ENCODE measurements around the gene ZNF578. TPM values are rescaled to one million over a fixed set of nuclear protein-coding genes. Genes with fewer than 3 reads are reported as not detected.
"Not testable (repeated sequence)": the region's sequence is repeated elsewhere in the genome, so short reads cannot be mapped to it uniquely, and the experiment has no call there.

Gene ZNF578
- total RNA-seq, 2 experiments from 2014 or later = 1.4 to 1.9 TPM

DNA sequence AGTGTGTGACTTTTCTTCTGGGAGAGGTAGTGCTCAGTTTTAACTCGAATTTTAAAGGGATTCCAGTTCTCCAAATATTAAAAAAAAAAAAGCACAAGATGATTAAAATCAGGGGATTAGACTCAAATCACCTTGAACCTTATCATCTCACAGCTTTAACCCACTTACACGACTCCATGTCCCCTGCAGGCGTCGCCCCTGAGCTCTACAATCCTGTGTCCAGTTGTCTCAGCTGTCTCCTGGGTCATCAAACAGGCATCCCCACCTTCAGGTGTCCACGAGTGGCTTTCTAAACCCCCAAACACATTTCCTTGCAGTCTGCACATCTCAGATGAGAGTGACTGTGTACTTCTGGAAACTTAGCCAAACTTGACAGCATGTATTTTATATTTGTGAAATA, 88.3 kb downstream of the ZNF578 start:
- H3K36me3 Mint-ChIP-seq (ENCODE audit: low read depth) = peaks cover 88% of the 10 kb centered on the region
- peaks cover 40% of the 10 kb centered on the region for H3K4me1 Mint-ChIP-seq (ENCODE audit: low read depth)
- no peaks in the 10 kb centered on the region for H3K27me3 Mint-ChIP-seq (ENCODE audit: low read depth)
- ChIA-PET POLR2A (interaction anchor here (0.6 kb wide), 1 partner anchor 85 kb away, joined by 4 read pairs; no protein-coding TSS in a partner anchor), CTCF (no interaction called here)
- no peak overlapping the region for H3K27ac Mint-ChIP-seq
- no peak for DNase-seq
- peaks cover 44% of the 10 kb centered on the region for H3K9me3 Mint-ChIP-seq (ENCODE audit: insufficient read depth)
- H3K4me3 Mint-ChIP-seq = no peak overlapping the region
- ATAC-seq = no peak

GRCh38 chr19:52542541-52542940, 89.2 kb downstream of the ZNF578 start:
- H3K27me3 Mint-ChIP-seq (ENCODE audit: low read depth); CTCF ChIA-PET; ATAC-seq; POLR2A ChIA-PET; DNase-seq: not testable (repeated sequence)
- peak overlapping the region; percentile 34 for H3K4me3 Mint-ChIP-seq
- H3K4me1 Mint-ChIP-seq (ENCODE audit: low read depth) = peaks cover 31% of the 10 kb centered on the region
- peak overlapping the region; percentile 81 for H3K27ac Mint-ChIP-seq
- H3K9me3 Mint-ChIP-seq (ENCODE audit: insufficient read depth) = peaks cover 44% of the 10 kb centered on the region
- peaks cover 89% of the 10 kb centered on the region for H3K36me3 Mint-ChIP-seq (ENCODE audit: low read depth)

- H3K4me3 Mint-ChIP-seq = peak overlapping the region; percentile 34
- CTCF ChIA-PET = no interaction called here
- POLR2A ChIA-PET = no interaction called here
Observed at GRCh38 chr19:52542984-52543664, 89.8 kb downstream of the ZNF578 start.

DNA sequence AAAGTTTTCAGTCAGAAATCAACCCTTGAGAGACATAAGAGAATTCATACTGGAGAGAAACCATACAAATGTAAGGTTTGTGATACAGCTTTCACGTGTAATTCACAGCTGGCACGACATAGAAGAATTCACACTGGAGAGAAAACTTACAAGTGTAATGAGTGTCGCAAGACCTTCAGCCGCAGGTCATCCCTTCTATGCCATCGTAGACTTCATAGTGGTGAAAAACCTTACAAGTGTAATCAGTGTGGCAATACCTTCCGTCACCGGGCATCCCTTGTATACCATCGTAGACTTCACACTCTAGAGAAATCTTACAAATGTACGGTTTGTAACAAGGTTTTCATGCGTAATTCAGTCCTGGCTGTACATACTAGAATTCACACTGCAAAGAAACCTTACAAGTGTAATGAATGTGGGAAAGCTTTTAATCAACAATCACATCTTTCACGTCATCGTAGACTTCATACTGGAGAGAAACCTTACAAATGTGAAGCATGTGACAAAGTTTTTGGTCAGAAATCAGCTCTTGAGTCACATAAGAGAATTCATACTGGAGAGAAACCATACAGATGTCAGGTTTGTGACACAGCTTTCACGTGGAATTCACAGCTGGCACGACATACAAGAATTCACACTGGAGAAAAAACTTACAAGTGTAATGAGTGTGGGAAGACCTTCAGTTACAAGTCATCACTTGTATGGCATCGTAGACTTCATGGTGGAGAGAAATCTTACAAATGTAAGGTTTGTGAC, 101.0 kb downstream of the ZNF578 start:
- Mint-ChIP-seq H3K4me1 (ENCODE audit: low read depth) (no peaks in the 10 kb centered on the region), H3K27me3 (ENCODE audit: low read depth) (no peaks in the 10 kb centered on the region), H3K27ac (no peak overlapping the region), H3K36me3 (ENCODE audit: low read depth) (peaks cover 90% of the 10 kb centered on the region), H3K4me3 (no peak overlapping the region), H3K9me3 (ENCODE audit: insufficient read depth) (peaks cover 53% of the 10 kb centered on the region)
- POLR2A ChIA-PET = no interaction called here
- ATAC-seq = no peak
- no peak for DNase-seq
- CTCF ChIA-PET = no interaction called here

More at GRCh38 chr19:52542984-52543664, 89.8 kb downstream of the ZNF578 start:
- peak; percentile 70 for DNase-seq
- Mint-ChIP-seq H3K4me1 (ENCODE audit: low read depth) (peaks cover 29% of the 10 kb centered on the region), H3K36me3 (ENCODE audit: low read depth) (peaks cover 93% of the 10 kb centered on the region), H3K9me3 (ENCODE audit: insufficient read depth) (peaks cover 46% of the 10 kb centered on the region), H3K27me3 (ENCODE audit: low read depth) (no peaks in the 10 kb centered on the region), H3K27ac (peak overlapping the region; percentile 81)
- peak; percentile 89 for ATAC-seq

DNA sequence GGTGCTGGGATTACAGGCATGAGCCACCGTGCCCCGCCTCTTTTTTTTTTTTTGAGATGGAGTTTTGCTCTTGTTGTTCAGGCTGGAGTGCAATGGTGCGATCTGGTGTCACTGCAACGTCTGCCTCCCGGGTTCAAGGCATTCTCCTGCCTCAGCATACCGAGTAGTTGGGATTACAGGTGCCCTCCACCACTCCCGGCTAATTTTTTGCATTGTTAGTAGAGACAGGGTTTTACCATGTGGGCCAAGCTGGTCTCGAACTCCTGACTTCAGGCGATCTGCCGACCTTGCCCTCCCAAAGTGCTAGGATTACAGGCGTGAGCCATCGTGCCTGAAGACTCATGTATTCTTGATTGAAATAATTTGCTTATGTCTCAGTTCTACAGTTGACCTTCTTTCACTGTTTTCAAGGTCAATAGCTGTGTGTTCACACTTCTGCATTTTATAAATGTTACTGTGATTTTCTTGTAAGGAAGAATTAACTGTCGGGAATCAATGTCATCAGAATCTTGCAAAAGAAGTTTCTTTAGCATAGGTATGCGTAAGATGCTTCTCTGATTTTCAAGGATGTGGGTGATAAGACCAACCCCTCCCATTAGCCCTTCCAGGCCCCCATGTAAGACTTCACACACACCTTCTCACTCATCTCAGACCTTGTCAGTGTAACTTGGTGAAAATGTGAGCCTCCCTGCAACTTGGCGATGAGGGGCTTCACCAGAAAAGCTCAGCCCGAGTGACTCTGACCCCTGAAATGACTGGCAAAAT, 104.1 kb downstream of the ZNF578 start:
- CTCF ChIA-PET = no interaction called here
- H3K9me3 Mint-ChIP-seq (ENCODE audit: insufficient read depth) = peaks cover 54% of the 10 kb centered on the region
- no peak for ATAC-seq

DNA sequence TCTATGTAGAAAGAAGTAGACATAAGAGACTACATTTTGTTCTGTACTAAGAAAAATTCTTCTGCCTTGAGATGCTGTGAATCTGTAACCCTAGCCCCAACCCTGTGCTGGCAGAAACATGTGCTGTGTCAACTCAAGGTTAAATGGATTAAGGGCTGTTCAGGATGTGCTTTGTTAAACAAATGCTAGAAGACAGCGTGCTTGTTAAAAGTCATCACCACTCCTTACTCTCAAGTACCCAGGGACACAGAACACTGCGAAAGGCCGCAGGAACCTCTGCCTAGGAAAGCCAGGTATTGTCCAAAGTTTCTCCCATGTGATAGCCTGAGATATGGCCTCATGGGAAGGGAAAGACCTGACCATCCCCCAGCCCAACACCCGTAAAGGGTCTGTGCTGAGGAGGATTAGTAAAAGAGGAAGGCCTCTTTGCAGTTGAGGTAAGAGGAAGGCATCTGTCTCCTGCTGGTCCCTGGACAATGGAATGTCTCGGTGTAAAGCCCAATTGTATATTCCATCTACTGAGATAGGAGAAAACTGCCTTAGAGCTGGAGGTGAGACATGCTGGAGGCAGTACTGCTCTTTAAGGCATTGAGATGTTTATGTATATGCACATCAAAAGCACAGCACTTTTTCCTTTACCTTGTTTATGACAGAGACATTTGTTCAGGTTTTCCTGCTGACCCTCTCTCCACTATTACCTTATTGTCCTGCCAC, 105.5 kb downstream of the ZNF578 start:
- POLR2A ChIA-PET; ATAC-seq; H3K4me3 Mint-ChIP-seq; H3K27ac Mint-ChIP-seq; CTCF ChIA-PET; H3K27me3 Mint-ChIP-seq (ENCODE audit: low read depth); DNase-seq; H3K4me1 Mint-ChIP-seq (ENCODE audit: low read depth): not testable (repeated sequence)
- H3K36me3 Mint-ChIP-seq (ENCODE audit: low read depth) = peaks cover 87% of the 10 kb centered on the region
- H3K9me3 Mint-ChIP-seq (ENCODE audit: insufficient read depth) = peaks cover 51% of the 10 kb centered on the region

More for the DNA sequence above, 104.1 kb downstream of the ZNF578 start:
- no peak for DNase-seq
- Mint-ChIP-seq H3K4me1 (ENCODE audit: low read depth) (no peaks in the 10 kb centered on the region), H3K4me3 (no peak overlapping the region), H3K27ac (no peak overlapping the region), H3K36me3 (ENCODE audit: low read depth) (peaks cover 87% of the 10 kb centered on the region), H3K27me3 (ENCODE audit: low read depth) (no peaks in the 10 kb centered on the region)
- POLR2A ChIA-PET = interaction anchor here (0.6 kb wide), 1 partner anchor 9 kb away, joined by 4 read pairs; no protein-coding TSS in a partner anchor

DNA sequence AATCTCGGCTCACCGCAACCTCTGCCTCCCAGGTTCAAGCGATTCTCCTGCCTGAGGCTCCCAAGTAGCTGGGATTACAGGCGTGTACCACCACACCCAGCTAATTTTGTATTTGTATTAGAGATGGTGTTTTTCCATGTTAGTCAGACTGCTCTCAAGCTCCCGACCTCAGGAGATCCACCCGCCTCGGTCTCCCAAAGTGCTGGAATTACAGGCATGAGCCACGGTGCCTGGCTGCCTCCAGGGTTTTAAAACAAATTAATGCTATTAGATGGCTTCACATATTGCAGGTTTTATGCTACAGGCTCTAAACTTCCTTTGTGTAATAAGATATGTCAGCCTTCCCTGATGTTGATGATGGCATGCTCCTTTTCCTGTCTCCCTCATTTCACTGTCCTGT, 108.3 kb downstream of the ZNF578 start:
- peaks cover 45% of the 10 kb centered on the region for H3K9me3 Mint-ChIP-seq (ENCODE audit: insufficient read depth)
- CTCF ChIA-PET = not testable (repeated sequence)

More for the DNA sequence above, 108.3 kb downstream of the ZNF578 start:
- H3K27ac Mint-ChIP-seq; H3K4me1 Mint-ChIP-seq (ENCODE audit: low read depth); H3K4me3 Mint-ChIP-seq; DNase-seq; H3K27me3 Mint-ChIP-seq (ENCODE audit: low read depth); POLR2A ChIA-PET; ATAC-seq: not testable (repeated sequence)
- peaks cover 80% of the 10 kb centered on the region for H3K36me3 Mint-ChIP-seq (ENCODE audit: low read depth)

Other genes with a start within 250 kb of the ZNF578 start
- 10 to 100 TPM; 18.9 to 23.7 TPM for gene ZNF766, start 184.0 kb upstream of the ZNF578 start, total RNA-seq
- gene ZNF480, start 156.4 kb upstream of the ZNF578 start, total RNA-seq = 10 to 100 TPM; 15.2 to 15.7 TPM
- 1 to 10 TPM; 1.5 to 1.6 TPM for gene ZNF610, start 117.3 kb upstream of the ZNF578 start, total RNA-seq
- gene ZNF880, start 83.6 kb upstream of the ZNF578 start, total RNA-seq = 10 to 100 TPM; 15.0 to 17.6 TPM
- 10 to 100 TPM; 13.0 to 14.7 TPM for gene ZNF528, start 55.7 kb upstream of the ZNF578 start, total RNA-seq
- not detected for gene ZNF534, start 24.4 kb upstream of the ZNF578 start, total RNA-seq
- 10 to 100 TPM; 47.0 to 50.0 TPM for gene ZNF808, start 74.1 kb downstream of the ZNF578 start, total RNA-seq
- gene ZNF701, start 116.7 kb downstream of the ZNF578 start, total RNA-seq = 10 to 100 TPM; 34.3 to 35.8 TPM
- gene ZNF83, start 184.8 kb downstream of the ZNF578 start, total RNA-seq = 10 to 100 TPM; 51.5 to 53.5 TPM